ENCODE measurements around the gene SPATA33.
"Not testable (repeated sequence)": the region's sequence is repeated elsewhere in the genome, so short reads cannot be mapped to it uniquely, and the experiment has no call there.

SPATA33 gene

GRCh38 chr16:89667000-89667399, 9.4 kb downstream of the SPATA33 start:
- not testable (repeated sequence) for DNase-seq

DNA sequence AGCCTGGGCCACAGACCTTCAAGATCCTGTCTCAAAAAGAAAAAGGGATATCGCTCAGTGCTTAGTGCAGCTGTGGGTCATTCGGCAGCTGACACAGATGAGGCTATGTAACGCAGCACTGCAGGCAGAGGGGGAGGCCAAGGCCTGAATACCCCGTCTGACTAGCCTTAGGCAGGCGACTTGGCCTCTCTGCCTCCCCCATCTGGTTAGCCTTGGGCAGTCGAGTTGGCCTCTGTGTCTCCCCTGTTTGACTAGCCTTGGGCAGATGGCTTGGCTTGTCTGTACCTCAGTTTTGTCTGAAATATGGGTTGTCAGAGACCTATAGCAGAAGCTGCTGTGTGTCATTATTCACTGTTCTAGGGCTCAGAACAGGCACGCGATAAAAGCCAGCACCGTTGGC, 10.0 kb downstream of the SPATA33 start:
- no peak for DNase-seq

DNA sequence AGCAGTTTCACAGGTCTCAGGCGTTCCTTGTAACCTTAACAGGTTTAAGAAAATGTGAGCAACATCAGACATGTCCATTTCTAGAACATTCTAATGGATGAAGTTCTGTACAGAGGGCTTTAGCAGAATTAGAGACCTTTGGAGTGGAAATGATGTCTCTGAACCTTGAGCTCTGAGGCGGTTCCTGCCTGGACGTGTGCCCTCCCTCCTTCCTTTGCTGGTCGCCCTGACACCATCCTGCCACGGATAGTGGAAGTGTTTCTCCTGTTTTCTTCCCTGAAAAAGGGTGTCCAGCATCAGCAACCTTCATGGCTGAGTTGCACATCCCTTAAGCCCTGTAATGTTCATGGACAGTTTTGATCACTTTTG, 11.1 kb downstream of the SPATA33 start:
- no peak for DNase-seq

DNA sequence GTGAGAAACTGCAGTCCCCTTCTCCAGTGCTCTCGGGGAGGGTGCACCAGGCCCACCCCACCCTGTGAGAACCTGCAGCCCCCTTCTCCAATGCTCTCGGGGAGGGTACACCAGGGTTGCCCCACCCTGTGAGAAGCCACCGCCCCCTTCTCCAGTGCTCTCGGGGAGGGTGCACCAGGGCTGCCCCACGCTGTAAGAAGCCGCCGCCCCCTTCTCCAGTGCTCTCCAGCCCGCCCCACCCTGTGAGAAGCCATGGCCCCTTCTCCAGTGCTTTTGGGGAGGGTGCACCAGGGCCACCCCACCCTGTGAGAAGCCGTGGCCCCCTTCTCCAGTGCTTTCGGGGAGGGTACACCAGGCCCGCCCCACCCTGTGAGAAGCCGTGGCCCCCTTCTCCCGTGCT, 12.1 kb downstream of the SPATA33 start:
- no peak for DNase-seq

DNA sequence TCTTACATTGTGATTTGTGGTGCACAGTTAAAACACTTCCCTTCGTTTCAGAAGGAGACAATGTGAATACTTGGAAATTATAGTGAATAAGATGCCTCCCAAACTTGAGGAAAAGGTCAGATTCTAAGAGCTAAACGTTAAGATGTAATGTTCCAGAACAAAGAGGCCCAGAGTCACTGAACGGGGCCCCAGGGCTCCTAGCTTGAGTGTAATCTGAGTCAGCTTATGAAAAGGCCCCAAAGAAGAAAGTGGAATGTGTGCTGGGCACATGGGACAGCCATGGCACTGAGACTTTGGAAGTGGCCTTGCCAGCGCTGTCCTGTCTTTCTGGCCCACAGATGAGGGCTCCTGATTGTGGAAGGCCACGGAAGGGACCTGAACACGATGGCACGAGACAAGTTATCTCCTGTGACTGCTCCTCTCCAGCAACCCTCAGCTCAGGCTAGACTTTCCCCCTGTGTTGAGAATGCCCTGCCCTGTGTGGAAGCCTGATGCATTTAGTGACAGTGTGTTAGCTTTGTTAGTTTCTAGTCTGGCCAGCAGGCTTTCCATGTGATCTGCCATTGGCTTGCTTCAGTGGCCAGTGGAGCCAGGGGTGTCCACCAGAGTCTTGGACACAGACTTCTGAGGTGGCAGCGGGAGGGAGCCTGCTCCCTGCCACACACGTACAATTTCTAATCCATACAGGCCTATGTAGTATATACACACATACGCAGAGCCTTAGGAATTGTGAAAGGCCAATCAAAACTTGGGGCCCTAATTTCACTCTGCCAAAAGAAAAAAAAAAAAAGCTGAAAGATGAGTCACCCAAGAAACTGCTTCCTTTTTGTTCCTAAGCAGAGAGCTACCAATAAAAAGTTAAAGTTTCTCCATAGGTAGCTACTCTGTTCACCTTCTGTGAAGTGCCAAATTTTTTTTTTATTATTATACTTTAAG, 13.1 kb downstream of the SPATA33 start:
- no peak for DNase-seq

DNA sequence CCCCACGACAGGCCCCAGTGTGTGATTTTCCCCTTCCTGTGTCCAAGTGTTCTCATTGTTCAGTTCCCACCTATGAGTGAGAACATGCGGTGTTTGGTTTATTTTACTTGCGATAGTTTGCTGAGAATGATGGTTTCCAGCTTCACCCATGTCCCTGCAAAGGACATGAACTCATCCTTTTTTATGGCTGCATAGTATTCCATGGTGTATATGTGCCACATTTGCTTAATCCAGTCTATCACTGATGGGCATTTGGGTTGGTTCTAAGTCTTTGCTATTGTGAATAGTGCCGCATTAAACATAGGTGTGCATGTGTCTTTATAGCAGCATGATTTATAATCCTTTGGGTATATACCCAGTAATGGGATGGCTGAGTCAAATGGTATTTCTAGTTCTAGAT, 13.9 kb downstream of the SPATA33 start:
- DNase-seq = not testable (repeated sequence)

GRCh38 chr16:89672177-89672941, 14.7 kb downstream of the SPATA33 start:
- no peak for DNase-seq

DNA sequence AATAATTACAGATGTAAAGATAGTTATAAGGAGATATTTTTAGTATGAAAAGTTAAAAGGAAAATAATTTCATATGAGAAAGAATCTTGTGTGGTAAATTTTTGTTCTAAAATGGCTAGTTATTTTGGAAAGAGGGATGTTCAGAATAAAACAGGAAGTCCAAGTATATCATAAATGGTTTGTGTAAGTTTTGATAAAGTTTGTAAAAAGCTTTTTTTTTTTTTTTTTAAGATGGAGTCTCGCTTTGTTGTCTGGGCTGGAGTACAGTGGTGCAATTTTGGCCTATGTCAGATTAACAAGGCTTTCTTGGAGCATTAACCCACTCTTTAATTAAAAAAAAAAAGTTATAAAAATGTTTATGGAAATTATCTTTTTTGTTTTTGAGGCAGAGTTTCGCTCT, 20.6 kb downstream of the SPATA33 start:
- no peak for DNase-seq

GRCh38 chr16:89685916-89686315, 28.3 kb downstream of the SPATA33 start:
- DNase-seq = no peak

- DNase-seq = peak; percentile 82
Observed at GRCh38 chr16:89686520-89687091, 29.0 kb downstream of the SPATA33 start, which contains the start of gene CDK10. CDK10 (plus strand) TSS chr16:89686689; CDS start chr16:89686711, 22 bp downstream.

GRCh38 chr16:89687092-89687940, 29.7 kb downstream of the SPATA33 start:
- no peak for DNase-seq

DNA sequence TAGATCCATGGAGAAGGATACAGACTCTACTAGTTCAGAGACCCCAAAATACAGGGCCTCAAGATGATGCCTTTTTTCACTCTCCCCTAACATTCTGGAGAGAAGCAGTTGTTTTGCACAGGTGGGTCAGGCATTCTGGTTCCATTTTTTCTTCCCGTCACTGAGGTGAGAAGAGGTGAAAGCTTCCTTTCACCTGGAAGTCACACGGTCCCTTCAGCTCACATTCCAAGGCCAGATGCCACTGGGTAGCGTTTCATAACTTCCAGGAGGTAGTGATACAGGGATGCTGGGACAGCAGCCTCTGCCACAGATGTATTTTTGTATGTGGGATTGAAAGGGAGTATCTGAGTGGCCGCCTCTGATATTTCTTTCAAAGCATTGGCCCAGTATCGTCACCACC, 30.8 kb downstream of the SPATA33 start:
- no peak for DNase-seq

- DNase-seq = no peak
Observed at GRCh38 chr16:89689142-89689541, 31.5 kb downstream of the SPATA33 start.

GRCh38 chr16:89689621-89690020, 32.0 kb downstream of the SPATA33 start:
- not testable (repeated sequence) for DNase-seq

DNA sequence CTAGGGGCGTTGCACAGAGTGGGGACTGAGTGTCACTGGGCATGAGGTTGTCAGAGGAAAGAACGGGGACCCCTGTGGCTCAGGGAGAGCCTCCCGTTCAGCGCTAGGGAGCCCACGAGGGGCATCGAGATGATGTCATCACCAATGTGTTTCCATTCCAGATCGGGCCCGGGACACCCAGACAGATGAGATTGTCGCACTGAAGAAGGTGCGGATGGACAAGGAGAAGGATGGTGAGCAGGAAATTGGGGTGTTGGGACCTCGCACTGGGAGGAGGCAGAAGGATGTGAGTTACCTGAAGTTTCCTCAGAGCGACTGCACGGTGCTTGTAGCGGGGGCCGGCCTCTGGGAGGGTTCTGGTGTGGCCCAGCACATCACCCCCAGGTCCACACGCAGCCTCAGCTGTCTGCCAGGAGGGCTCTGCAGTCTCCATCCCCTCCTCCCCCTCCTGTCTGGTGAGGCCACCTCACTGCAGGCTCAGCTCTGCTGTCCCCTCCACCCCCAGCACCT, 32.8 kb downstream of the SPATA33 start:
- no peak for DNase-seq

- no peak for DNase-seq
Observed at GRCh38 chr16:89691231-89691985, 33.8 kb downstream of the SPATA33 start.

DNA sequence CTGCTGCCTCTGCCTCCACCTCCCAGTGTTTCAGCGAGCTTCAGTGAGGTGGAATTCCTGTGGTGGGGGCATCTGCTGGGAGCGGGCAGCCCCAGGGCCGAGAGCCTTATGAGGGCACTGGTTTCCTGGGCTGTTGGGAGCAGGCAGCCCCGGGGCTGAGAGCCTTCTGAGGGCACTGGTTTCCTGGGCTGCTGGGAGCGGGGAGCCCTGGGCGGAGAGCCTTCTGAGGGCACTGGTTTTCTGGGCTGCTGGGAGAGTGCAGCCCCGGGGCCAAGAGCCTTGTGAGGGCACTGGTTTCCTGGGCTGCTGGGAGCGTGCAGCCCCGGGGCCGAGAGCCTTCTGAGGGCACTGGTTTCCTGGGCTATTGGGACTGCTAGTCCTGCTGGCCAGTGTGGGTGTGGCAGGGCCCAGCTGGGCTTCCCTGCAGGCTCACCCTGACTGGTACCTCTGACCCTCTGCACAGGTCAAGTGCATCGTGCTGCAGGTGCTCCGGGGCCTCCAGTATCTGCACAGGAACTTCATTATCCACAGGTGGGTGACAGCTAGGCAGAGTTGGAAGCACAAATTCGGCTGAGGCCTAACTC, 34.4 kb downstream of the SPATA33 start:
- no peak for DNase-seq

DNA sequence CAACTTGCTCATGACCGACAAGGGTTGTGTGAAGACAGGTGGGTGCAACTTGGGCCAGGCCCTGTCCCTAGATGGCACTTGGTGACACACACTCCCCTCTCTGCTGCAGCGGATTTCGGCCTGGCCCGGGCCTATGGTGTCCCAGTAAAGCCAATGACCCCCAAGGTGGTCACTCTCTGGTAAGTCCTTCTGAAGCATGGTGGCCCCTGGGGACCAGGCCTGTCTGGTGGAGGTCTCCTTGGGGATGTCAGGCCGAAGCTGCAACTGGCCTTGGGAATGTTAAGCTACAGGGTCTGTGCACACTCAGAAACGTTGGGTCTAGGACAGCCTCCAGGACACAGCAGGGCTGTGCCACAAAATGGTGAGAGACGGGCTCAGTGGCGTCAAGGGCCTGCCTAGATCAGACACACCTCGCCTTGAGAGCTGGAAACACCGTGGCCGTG, 35.7 kb downstream of the SPATA33 start:
- no peak for DNase-seq

DNA sequence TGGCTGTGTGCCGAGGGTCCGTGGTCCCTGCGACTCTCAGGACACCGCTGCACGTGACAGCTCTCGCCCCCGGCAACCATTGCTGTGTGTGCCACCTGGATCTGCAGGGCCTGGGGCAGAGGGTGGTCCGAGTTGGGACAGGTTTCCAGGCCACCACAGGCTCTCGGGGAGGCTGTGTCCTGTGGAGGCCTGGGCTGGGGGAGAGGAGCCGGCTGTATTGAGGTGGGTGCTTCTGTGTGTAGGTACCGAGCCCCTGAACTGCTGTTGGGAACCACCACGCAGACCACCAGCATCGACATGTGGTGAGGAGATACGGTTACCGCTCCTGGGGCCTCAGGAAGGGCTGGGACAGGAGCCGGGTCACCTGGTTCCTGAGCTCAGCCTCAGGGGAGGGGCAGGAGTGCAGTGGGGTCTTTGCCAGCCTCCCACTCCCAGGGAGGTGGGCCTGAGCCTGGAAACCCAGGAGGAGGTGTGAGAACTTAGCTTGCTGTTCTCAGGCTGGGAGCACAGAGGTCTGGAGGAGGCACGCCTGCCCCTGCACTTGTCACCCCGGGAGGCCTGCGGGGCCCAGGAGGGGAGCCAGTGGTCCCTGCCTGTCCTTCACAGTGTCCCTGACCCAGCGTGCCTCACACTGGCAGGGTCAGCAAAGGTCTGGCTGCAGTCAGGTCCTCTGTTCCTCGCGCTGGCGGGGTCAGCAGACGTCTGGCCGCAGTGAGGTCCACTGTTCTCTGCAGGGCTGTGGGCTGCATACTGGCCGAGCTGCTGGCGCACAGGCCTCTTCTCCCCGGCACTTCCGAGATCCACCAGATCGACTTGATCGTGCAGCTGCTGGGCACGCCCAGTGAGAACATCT, 36.5 kb downstream of the SPATA33 start:
- DNase-seq = no peak

DNA sequence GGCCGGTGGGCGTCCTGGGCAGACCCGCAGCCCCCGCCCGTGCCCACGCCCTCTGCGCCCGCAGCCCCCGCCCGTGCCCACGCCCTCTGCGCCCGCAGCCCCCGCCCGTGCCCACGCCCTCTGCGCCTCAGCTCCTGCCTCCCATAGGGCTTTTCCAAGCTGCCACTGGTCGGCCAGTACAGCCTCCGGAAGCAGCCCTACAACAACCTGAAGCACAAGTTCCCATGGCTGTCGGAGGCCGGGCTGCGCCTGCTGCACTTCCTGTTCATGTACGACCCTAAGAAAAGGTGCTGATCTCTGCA, 37.1 kb downstream of the SPATA33 start:
- DNase-seq = not testable (repeated sequence)
